HepG2 (cell line): ENCODE results near the gene PRM3. TPM values are rescaled to one million over a fixed set of nuclear protein-coding genes. Genes with fewer than 3 reads are reported as not detected.

Source experiments
- CAMTA2 ChIP-seq: sonication (generic); formaldehyde crosslinking; IDR thresholded peaks from 2 replicates; pipeline ENCODE4 v1.4.0; 2020; ENCODE audit warnings: mild to moderate bottlenecking, missing genetic modification reagents, borderline replicate concordance
- EEA1 ChIP-seq: sonication (generic); formaldehyde crosslinking; IDR thresholded peaks from 2 replicates; pipeline ENCODE4 v1.5.1; 2020; ENCODE audit warnings: mild to moderate bottlenecking, missing genetic modification reagents, borderline replicate concordance
- IRF9 ChIP-seq: sonication (generic); formaldehyde crosslinking; IDR thresholded peaks from 2 replicates; pipeline ENCODE4 v1.8.0; 2022; ENCODE audit warnings: missing genetic modification reagents, mild to moderate bottlenecking, borderline replicate concordance
- MAFF ChIP-seq: IDR thresholded peaks from 2 replicates; pipeline ENCODE4 v1.6.1; 2011; ENCODE audit warnings: low read depth, low read length, improper control_type of control experiment
- MXD3 ChIP-seq: IDR thresholded peaks from 2 replicates; pipeline ENCODE4 v1.6.1; 2016; ENCODE audit warnings: mild to moderate bottlenecking, missing biosample characterization, missing genetic modification reagents
- NBN ChIP-seq: fragments of 450-650 bp; conservative IDR thresholded peaks from 2 replicates; pipeline ENCODE4 v1.6.1; 2017
- NCOA1 ChIP-seq: sonication (generic); formaldehyde crosslinking; IDR thresholded peaks from 2 replicates; pipeline ENCODE4 v1.9.0; 2021; ENCODE audit warnings: missing genetic modification reagents
- SALL1 ChIP-seq: sonication (generic); formaldehyde crosslinking; IDR thresholded peaks from 2 replicates; pipeline ENCODE4 v1.8.0; 2022; ENCODE audit warnings: mild to moderate bottlenecking, missing genetic modification reagents
- SOX6 ChIP-seq, 2 experiments: fragments of 450-650 bp in 1 of 2; sonication (generic) in 1 of 2; formaldehyde crosslinking in 1 of 2; IDR thresholded peaks; 2 replicates each; pipeline versions ENCODE4 v1.4.0 to v1.6.1; 2017 to 2020; ENCODE audit warnings: antibody characterized with exemption in 1 of 2, mild to moderate bottlenecking in 1 of 2, missing genetic modification reagents in 1 of 2
- TEAD3 ChIP-seq: optimal IDR thresholded peaks from 2 replicates; pipeline ENCODE3; 2016; ENCODE audit warnings: borderline replicate concordance
- ZNF121 ChIP-seq: sonication (generic); formaldehyde crosslinking; IDR thresholded peaks from 2 replicates; pipeline ENCODE4 v1.5.0; 2020; ENCODE audit warnings: mild to moderate bottlenecking, missing genetic modification reagents
- ZNF329 ChIP-seq: sonication (generic); formaldehyde crosslinking; IDR thresholded peaks from 2 replicates; pipeline ENCODE4 v1.9.0; 2021; ENCODE audit warnings: low read depth, mild to moderate bottlenecking, missing genetic modification reagents
- ZNF383 ChIP-seq: sonication (generic); formaldehyde crosslinking; IDR thresholded peaks from 2 replicates; pipeline ENCODE4 v1.4.0; 2020; ENCODE audit warnings: missing genetic modification reagents, mild to moderate bottlenecking, borderline replicate concordance
- ZNF431 ChIP-seq: sonication (generic); formaldehyde crosslinking; IDR thresholded peaks from 2 replicates; pipeline ENCODE4 v1.9.0; 2022; ENCODE audit warnings: missing genetic modification reagents, low read depth, mild to moderate bottlenecking, borderline replicate concordance
- ZNF484 ChIP-seq: sonication (generic); formaldehyde crosslinking; IDR thresholded peaks from 2 replicates; pipeline ENCODE4 v1.5.1; 2020; ENCODE audit warnings: mild to moderate bottlenecking, low read depth, missing genetic modification reagents, borderline replicate concordance
- ZNF703 ChIP-seq: sonication (generic); formaldehyde crosslinking; IDR thresholded peaks from 2 replicates; pipeline ENCODE4 v1.5.1; 2020; ENCODE audit warnings: missing genetic modification reagents, mild to moderate bottlenecking, moderate library complexity, borderline replicate concordance
- ZNF710 ChIP-seq: sonication (generic); formaldehyde crosslinking; IDR thresholded peaks from 2 replicates; pipeline ENCODE4 v1.5.0; 2020; ENCODE audit warnings: mild to moderate bottlenecking, missing genetic modification reagents, borderline replicate concordance
- polyA plus RNA-seq, 8 experiments: library from polyadenylated mRNA; depleted of rRNA in 3 of 8; stranded (reverse) in 7 of 8; unstranded in 1 of 8; fragments of >200 nt; fragmentation: Illumina TruSeq in 4 of 8; extraction: Trizol in 4 of 8; gene quantifications; 2 replicates each; pipeline versions ENCODE4 v1.2.1 to v1.2.3, GENCODE V29; 2011 to 2016; ENCODE audit warnings: low read depth in 4 of 8, missing spikeins in 1 of 8, mixed read lengths in 1 of 8; ENCODE audit not compliant: insufficient read depth in 1 of 8
- total RNA-seq, 5 experiments: library from RNA; depleted of rRNA; stranded (reverse); fragments of >200 nt; fragmentation: Illumina TruSeq; extraction: Trizol; gene quantifications; 2 replicates each; pipeline ENCODE4 v1.2.3, GENCODE V29; 2016; ENCODE audit warnings: low read depth in 1 of 5
- TF ChIP-seq, protein P1 (sequence below): sonication (generic); formaldehyde crosslinking; IDR thresholded peaks from 2 replicates; pipeline ENCODE4 v1.4.0; 2020; ENCODE audit warnings: mild to moderate bottlenecking, low read depth, missing genetic modification reagents
- TF ChIP-seq, protein P2 (sequence below): sonication (generic); formaldehyde crosslinking; IDR thresholded peaks from 2 replicates; pipeline ENCODE4 v1.4.0; 2020; ENCODE audit warnings: mild to moderate bottlenecking, missing genetic modification reagents
- TF ChIP-seq, protein P3 (sequence below): sonication (generic); formaldehyde crosslinking; IDR thresholded peaks from 2 replicates; pipeline ENCODE4 v1.4.0; 2020; ENCODE audit warnings: missing genetic modification reagents, borderline replicate concordance

PRM3 gene
- total and polyA plus RNA-seq, 2 of the 13 experiments (the other 11 are each of a cell fraction or from before 2014, with no cell fraction given), result not detected

DNA sequence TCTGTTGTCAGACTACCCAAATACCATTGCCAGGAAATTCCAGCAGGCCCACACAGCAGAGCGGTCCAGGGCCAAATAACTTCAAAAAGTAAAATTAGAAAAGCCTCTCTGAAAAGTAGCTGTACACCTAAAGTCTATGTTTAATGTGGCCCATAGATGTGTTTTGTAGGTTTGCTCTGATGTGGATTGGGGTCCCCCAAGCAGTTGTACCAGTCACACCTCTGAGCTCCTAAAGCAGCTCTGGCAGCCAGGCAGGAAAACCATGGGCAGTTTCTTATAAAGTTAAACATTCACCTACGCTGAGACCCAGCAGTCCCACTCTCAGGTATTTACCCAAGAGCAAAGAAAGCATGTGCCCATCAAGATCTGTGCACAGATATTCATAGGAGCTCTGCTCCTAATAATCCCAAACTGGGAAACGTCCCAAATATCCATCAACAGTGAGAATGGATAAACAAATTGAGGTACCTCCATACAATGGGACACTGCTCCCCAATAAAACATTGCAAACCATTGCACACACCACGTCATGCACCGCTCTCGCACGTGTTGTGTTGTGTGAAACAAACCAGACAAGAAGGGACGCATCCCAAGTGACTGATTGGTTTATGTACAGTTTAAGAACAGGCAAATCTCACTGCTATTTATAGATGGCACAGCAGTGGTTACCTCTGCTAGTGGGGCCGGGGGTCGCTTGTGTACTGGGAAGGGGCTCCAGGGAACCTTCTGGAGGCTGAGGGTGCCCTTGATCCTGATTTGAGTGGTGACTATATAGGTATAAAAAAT is 23.5 kb upstream of the PRM3 start (continued):
- TF ChIP-seq ZNF710 (CRISPR knock-in tag), result no peak; the same call in none of the 2 replicates
- 0 out of 2 replicates have a peak, but pooled peaks have one; percentile 29 for TF ChIP-seq ZNF431 (CRISPR knock-in tag)
- TF ChIP-seq, protein P1, sequence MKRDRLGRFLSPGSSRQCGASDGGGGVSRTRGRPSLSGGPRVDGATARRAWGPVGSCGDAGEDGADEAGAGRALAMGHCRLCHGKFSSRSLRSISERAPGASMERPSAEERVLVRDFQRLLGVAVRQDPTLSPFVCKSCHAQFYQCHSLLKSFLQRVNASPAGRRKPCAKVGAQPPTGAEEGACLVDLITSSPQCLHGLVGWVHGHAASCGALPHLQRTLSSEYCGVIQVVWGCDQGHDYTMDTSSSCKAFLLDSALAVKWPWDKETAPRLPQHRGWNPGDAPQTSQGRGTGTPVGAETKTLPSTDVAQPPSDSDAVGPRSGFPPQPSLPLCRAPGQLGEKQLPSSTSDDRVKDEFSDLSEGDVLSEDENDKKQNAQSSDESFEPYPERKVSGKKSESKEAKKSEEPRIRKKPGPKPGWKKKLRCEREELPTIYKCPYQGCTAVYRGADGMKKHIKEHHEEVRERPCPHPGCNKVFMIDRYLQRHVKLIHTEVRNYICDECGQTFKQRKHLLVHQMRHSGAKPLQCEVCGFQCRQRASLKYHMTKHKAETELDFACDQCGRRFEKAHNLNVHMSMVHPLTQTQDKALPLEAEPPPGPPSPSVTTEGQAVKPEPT (CRISPR knock-in tag), result peak; percentile 4; the same call in 1 of the 2 replicates
- TF ChIP-seq ZNF703 (CRISPR knock-in tag), result no peak
- TF ChIP-seq ZNF383 (CRISPR knock-in tag), result peak; percentile 98; the same call in 1 of the 2 replicates
- TF ChIP-seq ZNF484 (CRISPR knock-in tag), result no peak
- TF ChIP-seq SOX6 (IDR thresholded peaks at IDR 0.05), result no peak
- TF ChIP-seq SOX6 (CRISPR knock-in tag; IDR thresholded peaks at IDR 0.05), result peak; percentile 65
- TF ChIP-seq, protein P2, sequence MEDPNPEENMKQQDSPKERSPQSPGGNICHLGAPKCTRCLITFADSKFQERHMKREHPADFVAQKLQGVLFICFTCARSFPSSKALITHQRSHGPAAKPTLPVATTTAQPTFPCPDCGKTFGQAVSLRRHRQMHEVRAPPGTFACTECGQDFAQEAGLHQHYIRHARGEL (CRISPR knock-in tag), result no peak
- TF ChIP-seq, protein P3, sequence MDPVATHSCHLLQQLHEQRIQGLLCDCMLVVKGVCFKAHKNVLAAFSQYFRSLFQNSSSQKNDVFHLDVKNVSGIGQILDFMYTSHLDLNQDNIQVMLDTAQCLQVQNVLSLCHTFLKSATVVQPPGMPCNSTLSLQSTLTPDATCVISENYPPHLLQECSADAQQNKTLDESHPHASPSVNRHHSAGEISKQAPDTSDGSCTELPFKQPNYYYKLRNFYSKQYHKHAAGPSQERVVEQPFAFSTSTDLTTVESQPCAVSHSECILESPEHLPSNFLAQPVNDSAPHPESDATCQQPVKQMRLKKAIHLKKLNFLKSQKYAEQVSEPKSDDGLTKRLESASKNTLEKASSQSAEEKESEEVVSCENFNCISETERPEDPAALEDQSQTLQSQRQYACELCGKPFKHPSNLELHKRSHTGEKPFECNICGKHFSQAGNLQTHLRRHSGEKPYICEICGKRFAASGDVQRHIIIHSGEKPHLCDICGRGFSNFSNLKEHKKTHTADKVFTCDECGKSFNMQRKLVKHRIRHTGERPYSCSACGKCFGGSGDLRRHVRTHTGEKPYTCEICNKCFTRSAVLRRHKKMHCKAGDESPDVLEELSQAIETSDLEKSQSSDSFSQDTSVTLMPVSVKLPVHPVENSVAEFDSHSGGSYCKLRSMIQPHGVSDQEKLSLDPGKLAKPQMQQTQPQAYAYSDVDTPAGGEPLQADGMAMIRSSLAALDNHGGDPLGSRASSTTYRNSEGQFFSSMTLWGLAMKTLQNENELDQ (CRISPR knock-in tag), result no peak
- TF ChIP-seq ZNF121 (CRISPR knock-in tag), result peak; percentile 70; the same call in 1 of the 2 replicates
- no peak for TF ChIP-seq NBN
- 0 out of 2 replicates have a peak, but pooled peaks have one; percentile 45 for TF ChIP-seq NCOA1 (CRISPR knock-in tag)
- peak; percentile 58; the same call in 1 of the 2 replicates for TF ChIP-seq SALL1 (CRISPR knock-in tag)
- peak; percentile 84; the same call in 1 of the 2 replicates for TF ChIP-seq CAMTA2 (CRISPR knock-in tag)
- no peak for TF ChIP-seq IRF9 (CRISPR knock-in tag)
- no peak for TF ChIP-seq ZNF329
- no peak for TF ChIP-seq EEA1 (CRISPR knock-in tag)
- TF ChIP-seq MXD3 (CRISPR knock-in tag), result peak; percentile 39; the same call in 1 of the 2 replicates
- TF ChIP-seq MAFF, result no peak
- peak; percentile 81 for TF ChIP-seq TEAD3 (CRISPR knock-in tag)
